C4-2B (cell line): ENCODE measurements around the gene KCNC4.

ENCODE experiments used
- H3K27ac ChIP-seq: fragments of 450-650 bp; 2 replicates; pipeline ENCODE4 v1.5.1; 2017
- ZFX ChIP-seq: fragments of 450-650 bp; IDR thresholded peaks from 2 replicates; pipeline ENCODE4 v1.6.1; 2017
- TF ChIP-seq, protein P1 (sequence below): fragments of 450-650 bp; conservative IDR thresholded peaks from 2 replicates; pipeline ENCODE4 v1.5.1; 2017; ENCODE audit warnings: mild to moderate bottlenecking

The KCNC4 gene

GRCh38 chr1:110183642-110184167, 26.4 kb upstream of the KCNC4 start:
- H3K27ac ChIP-seq, result no peak overlapping the region
- no peak for TF ChIP-seq ZFX
- TF ChIP-seq, protein P1, sequence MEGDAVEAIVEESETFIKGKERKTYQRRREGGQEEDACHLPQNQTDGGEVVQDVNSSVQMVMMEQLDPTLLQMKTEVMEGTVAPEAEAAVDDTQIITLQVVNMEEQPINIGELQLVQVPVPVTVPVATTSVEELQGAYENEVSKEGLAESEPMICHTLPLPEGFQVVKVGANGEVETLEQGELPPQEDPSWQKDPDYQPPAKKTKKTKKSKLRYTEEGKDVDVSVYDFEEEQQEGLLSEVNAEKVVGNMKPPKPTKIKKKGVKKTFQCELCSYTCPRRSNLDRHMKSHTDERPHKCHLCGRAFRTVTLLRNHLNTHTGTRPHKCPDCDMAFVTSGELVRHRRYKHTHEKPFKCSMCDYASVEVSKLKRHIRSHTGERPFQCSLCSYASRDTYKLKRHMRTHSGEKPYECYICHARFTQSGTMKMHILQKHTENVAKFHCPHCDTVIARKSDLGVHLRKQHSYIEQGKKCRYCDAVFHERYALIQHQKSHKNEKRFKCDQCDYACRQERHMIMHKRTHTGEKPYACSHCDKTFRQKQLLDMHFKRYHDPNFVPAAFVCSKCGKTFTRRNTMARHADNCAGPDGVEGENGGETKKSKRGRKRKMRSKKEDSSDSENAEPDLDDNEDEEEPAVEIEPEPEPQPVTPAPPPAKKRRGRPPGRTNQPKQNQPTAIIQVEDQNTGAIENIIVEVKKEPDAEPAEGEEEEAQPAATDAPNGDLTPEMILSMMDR, result no peak

GRCh38 chr1:110184446-110184845, 25.7 kb upstream of the KCNC4 start:
- no peak for TF ChIP-seq ZFX
- TF ChIP-seq, protein P1, result no peak
- H3K27ac ChIP-seq, result no peak overlapping the region

GRCh38 chr1:110185181-110185580, 24.9 kb upstream of the KCNC4 start:
- no peak overlapping the region for H3K27ac ChIP-seq
- no peak for TF ChIP-seq ZFX
- TF ChIP-seq, protein P1, result no peak

DNA sequence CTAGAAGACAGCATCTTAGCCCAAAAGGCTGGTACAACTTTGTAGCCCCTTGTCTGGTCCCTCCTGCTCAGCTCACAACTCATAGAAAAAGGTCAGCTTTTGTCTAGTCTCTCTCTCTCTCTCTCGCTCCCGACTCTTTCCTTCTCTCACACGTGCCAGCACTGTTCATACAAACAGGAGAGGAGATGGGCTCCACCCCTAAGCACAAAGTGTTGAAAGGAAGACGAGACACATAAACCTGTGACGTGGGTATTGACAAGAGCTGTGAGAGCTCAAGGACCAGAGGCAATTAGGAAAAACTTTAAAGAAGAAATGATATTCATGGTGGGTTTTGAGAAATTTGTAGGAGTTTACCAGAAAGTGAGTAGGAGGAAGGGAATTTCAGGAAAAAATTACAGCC, 23.6 kb upstream of the KCNC4 start:
- no peak overlapping the region for H3K27ac ChIP-seq
- TF ChIP-seq, protein P1, result no peak
- TF ChIP-seq ZFX, result no peak

DNA sequence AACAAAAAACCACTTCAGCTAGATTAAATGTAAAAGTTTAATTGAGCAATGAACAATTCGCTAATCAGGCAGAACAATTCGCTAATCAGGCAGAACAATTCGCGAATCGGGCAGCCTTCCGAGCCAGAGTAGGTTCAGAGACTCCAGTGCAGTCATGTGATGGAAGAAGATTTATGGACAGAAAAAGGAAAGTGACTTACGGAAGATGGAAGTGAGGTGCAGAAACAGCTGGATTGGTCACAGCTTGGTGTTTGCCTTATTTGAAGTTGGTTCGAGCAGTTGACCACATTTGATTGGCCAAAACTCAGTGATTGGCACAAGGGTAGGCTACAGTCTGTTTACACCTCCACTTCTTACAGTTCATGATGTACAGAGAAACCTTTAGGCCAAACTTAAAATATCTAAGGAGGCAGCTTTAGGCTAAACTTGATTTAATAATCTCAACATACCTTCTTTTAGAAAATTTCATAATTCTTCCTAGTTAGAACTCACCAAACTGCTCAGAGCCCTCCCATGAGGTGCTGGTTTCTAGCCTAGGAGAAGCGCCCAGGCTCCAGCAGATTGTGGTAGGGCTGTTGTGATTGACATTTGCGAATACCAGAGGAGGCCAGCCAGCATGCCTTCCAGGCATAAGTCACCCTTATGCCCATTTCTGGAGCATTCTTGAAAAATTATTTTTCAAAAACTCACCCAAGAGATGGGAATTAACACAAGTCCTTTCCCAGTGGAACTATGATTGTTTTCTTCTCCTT, 22.8 kb upstream of the KCNC4 start:
- no peak overlapping the region for H3K27ac ChIP-seq
- TF ChIP-seq ZFX, result no peak
- TF ChIP-seq, protein P1, result no peak

DNA sequence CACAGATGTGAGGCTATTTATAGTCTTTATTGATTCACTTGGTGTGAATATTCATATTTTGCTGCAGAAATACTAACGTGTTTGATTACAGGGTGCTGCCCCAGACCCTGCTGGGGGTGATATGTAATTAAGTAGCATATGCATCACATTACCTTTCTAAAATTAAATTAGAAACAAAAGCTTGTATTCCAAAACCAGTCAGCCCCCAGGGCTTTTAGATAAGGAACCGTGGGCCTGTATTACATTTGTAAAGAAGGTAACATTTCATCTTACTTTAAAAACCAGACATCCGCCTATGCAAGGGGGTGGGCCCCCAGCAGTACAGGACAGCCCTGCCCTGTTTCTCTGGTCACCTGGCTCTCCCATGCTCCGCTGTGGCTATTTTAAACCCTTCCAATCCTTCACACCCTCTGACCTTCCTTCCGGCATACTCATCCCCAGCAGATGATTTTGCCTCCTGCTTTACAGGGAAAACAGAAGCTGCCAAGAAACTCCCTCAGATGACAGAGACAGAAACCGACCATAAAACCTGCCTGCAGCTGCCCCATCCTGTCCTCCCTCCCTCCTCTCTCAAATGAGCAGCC, 22.0 kb upstream of the KCNC4 start:
- TF ChIP-seq, protein P1, result no peak
- no peak for TF ChIP-seq ZFX
- H3K27ac ChIP-seq, result no peak overlapping the region

GRCh38 chr1:110189181-110189580, 20.9 kb upstream of the KCNC4 start:
- TF ChIP-seq ZFX, result no peak
- TF ChIP-seq, protein P1, result no peak
- H3K27ac ChIP-seq, result no peak overlapping the region
